Brain microvascular endothelial cell (primary cell): Measurements from ENCODE around the gene PCDHA9.
"Not testable (repeated sequence)": the region's sequence is repeated elsewhere in the genome, so short reads cannot be mapped to it uniquely, and the experiment has no call there.

Source experiments
- DNase-seq: peaks from one replicate; pipeline ENCODE4 v3.0.0-alpha.2; 2020
- H3K27ac ChIP-seq: fragments of 250-450 bp; sonication (Bioruptor Pico); 2 replicates; pipeline ENCODE4 v1.5.1; 2020; ENCODE audit warnings: mild to moderate bottlenecking, moderate library complexity
- H3K27me3 ChIP-seq: fragments of 250-450 bp; sonication (Bioruptor Pico); replicated peaks from 2 replicates; pipeline ENCODE4 v1.5.1; 2020; ENCODE audit warnings: mild to moderate bottlenecking
- H3K36me3 ChIP-seq: fragments of 250-450 bp; sonication (Bioruptor Pico); replicated peaks from 2 replicates; pipeline ENCODE4 v1.5.1; 2020; ENCODE audit warnings: mild to moderate bottlenecking
- H3K4me3 ChIP-seq: 2 replicates; pipeline ENCODE4 v1.5.1; 2011; ENCODE audit warnings: low read depth, mild to moderate bottlenecking, control low read depth, low read length, moderate library complexity
- CTCF ChIP-seq: IDR thresholded peaks from 2 replicates; pipeline ENCODE4 v1.5.1; 2011; ENCODE audit warnings: low read depth, mild to moderate bottlenecking, moderate library complexity, low read length, control low read depth, inconsistent platforms; ENCODE audit errors: missing control alignments
- in situ Hi-C: cut with HindIII; loops from 2 replicates; pipeline ENCODE4 v1.10.0; 2017; ENCODE audit warnings: low sequenced_read_pairs, low pct_ligation_motif_present

PCDHA9 gene

GRCh38 chr5:140870221-140871201 is 22.3 kb downstream of the PCDHA9 start:
- H3K36me3 ChIP-seq: no peaks in the 10 kb centered on the region
- no peaks in the 10 kb centered on the region for H3K27me3 ChIP-seq
- TF ChIP-seq CTCF: no peak
- no peak overlapping the region for H3K4me3 ChIP-seq
- DNase-seq: no peak
- in situ Hi-C loops: no loop called here
- H3K27ac ChIP-seq: no peak overlapping the region

GRCh38 chr5:140875085-140876065 is 27.2 kb downstream of the PCDHA9 start, which contains the start of gene PCDHA12:
Gene PCDHA12, plus strand, starts transcription at chr5:140875308. Its CDS starts 165 bp downstream, at chr5:140875473.
- no peak for TF ChIP-seq CTCF
- H3K36me3 ChIP-seq: no peaks in the 10 kb centered on the region
- no peak within 1 kb of the TSS for H3K27ac ChIP-seq
- no peak for DNase-seq
- no peak within 1 kb of the TSS for H3K4me3 ChIP-seq
- in situ Hi-C loops: no loop called here
- no peaks in the 10 kb centered on the region for H3K27me3 ChIP-seq

- H3K36me3 ChIP-seq, H3K27ac ChIP-seq, DNase-seq, H3K4me3 ChIP-seq, H3K27me3 ChIP-seq, in situ Hi-C loops: not testable (repeated sequence)
Measured at GRCh38 chr5:140876541-140877261, 28.5 kb downstream of the PCDHA9 start.

- Histone ChIP-seq H3K27me3 (no peaks in the 10 kb centered on the region), H3K27ac (no peak overlapping the region), H3K36me3 (no peaks in the 10 kb centered on the region), H3K4me3 (no peak overlapping the region)
- no peak for DNase-seq
- TF ChIP-seq CTCF: no peak
- in situ Hi-C loops: no loop called here
Measured at GRCh38 chr5:140877262-140877581, 29.0 kb downstream of the PCDHA9 start.

GRCh38 chr5:140881889-140882590 is 33.9 kb downstream of the PCDHA9 start, which contains the start of gene PCDHA13:
Gene PCDHA13, plus strand, starts transcription at chr5:140882124. Its CDS starts 145 bp downstream, at chr5:140882269.
- Histone ChIP-seq H3K36me3 (no peaks in the 10 kb centered on the region), H3K27me3 (no peaks in the 10 kb centered on the region), H3K4me3 (no peak within 1 kb of the TSS), H3K27ac (no peak within 1 kb of the TSS)
- in situ Hi-C loops: no loop called here
- peak; percentile 6 for TF ChIP-seq CTCF
- no peak for DNase-seq
